Fibroblast of lung (primary cell): ENCODE measurements around the gene NEK1. TPM values are rescaled to one million over a fixed set of nuclear protein-coding genes. Genes with fewer than 3 reads are reported as not detected.
A peak's percentile ranks its signal among the peaks of the same experiment; 100 is the strongest.

Source experiments
- DNase-seq, 2 donors: peaks; one replicate each; pipeline versions ENCODE4 v3.0.0 to v3.0.0-alpha.2; 2010; ENCODE audit warnings: low read depth in 2 of 2
- H2AFZ ChIP-seq: 2 replicates; pipeline ENCODE4 v1.5.1; 2012; ENCODE audit warnings: low read length, control low read depth, inconsistent platforms
- H3K27ac ChIP-seq: 2 replicates; pipeline ENCODE4 v1.5.1; 2011; ENCODE audit warnings: low read length, control low read depth; ENCODE audit not compliant: insufficient read depth
- H3K27me3 ChIP-seq: 2 replicates; pipeline ENCODE4 v1.5.1; 2011; ENCODE audit warnings: mild to moderate bottlenecking, low read length; ENCODE audit not compliant: control insufficient read depth, insufficient read depth
- H3K36me3 ChIP-seq: 2 replicates; pipeline ENCODE4 v1.5.1; 2011; ENCODE audit warnings: low read length; ENCODE audit not compliant: control insufficient read depth, insufficient read depth
- H3K4me1 ChIP-seq: 2 replicates; pipeline ENCODE4 v1.5.1; 2011; ENCODE audit warnings: low read length; ENCODE audit not compliant: control insufficient read depth, insufficient read depth; ENCODE audit errors: extremely low read depth
- H3K4me2 ChIP-seq: 2 replicates; pipeline ENCODE4 v1.5.1; 2011; ENCODE audit warnings: low read length, control low read depth; ENCODE audit not compliant: insufficient read depth; ENCODE audit errors: extremely low read depth
- H3K4me3 ChIP-seq, 4 experiments: fragments of 200-600 bp in 1 of 4; sonication (generic) in 1 of 4; replicated peaks in 1 of 4; 2 replicates each; pipeline ENCODE4 v1.5.1; 2011 to 2016; ENCODE audit warnings: low read length in 4 of 4, low read depth in 3 of 4, mild to moderate bottlenecking in 3 of 4, control low read depth in 2 of 4, inconsistent platforms in 1 of 4, mixed read lengths in 1 of 4; ENCODE audit not compliant: insufficient read depth in 1 of 4; ENCODE audit errors: control extremely low read depth in 1 of 4
- H3K79me2 ChIP-seq: 2 replicates; pipeline ENCODE4 v1.5.1; 2012; ENCODE audit warnings: mild to moderate bottlenecking, low read length, inconsistent platforms; ENCODE audit not compliant: control insufficient read depth, insufficient read depth
- H3K9ac ChIP-seq: 2 replicates; pipeline ENCODE4 v1.5.1; 2011; ENCODE audit warnings: mild to moderate bottlenecking, low read length, control low read depth; ENCODE audit not compliant: insufficient read depth
- H3K9me3 ChIP-seq: 2 replicates; pipeline ENCODE4 v1.5.1; 2012; ENCODE audit warnings: low read depth, low read length; ENCODE audit not compliant: control insufficient read depth, insufficient read depth
- H4K20me1 ChIP-seq: 2 replicates; pipeline ENCODE4 v1.5.1; 2011; ENCODE audit warnings: low read length; ENCODE audit not compliant: control insufficient read depth, insufficient read depth; ENCODE audit errors: extremely low read depth
- CTCF ChIP-seq, 2 donors: IDR thresholded peaks in 1 of 2; conservative IDR thresholded peaks in 1 of 2; 1 replicate in 1 of 2; 2 replicates in 1 of 2; pipeline ENCODE4 v1.5.1; 2011 to 2012; ENCODE audit warnings: low read length in 2 of 2, control low read depth in 1 of 2, inconsistent platforms in 1 of 2, low read depth in 1 of 2, mild to moderate bottlenecking in 1 of 2
- EZH2 ChIP-seq: IDR thresholded peaks from 2 replicates; pipeline ENCODE4 v1.5.1; 2012; ENCODE audit warnings: low read length, control low read depth, mild to moderate bottlenecking; ENCODE audit errors: missing control alignments
- polyA plus RNA-seq, 2 donors: library from polyadenylated mRNA; depleted of rRNA in 1 of 2; stranded (reverse) in 1 of 2; unstranded in 1 of 2; fragments of >200 nt; gene quantifications; 2 replicates each; pipeline ENCODE4 v1.2.1, GENCODE V29; 2011 to 2012; ENCODE audit warnings: missing spikeins in 1 of 2
- total RNA-seq: library from RNA; depleted of rRNA; stranded (reverse); fragments of >200 nt; gene quantifications from 2 replicates; pipeline ENCODE4 v1.2.1, GENCODE V29; 2014

The NEK1 gene
- total and polyA plus RNA-seq, 2 donors (not counting 1 experiment from before 2014, with no cell fraction given) = 8.6 to 17.0 TPM

- Histone ChIP-seq H2AFZ (no peak overlapping the region), H3K36me3 (no peaks in the 10 kb centered on the region)
These were observed 32.4 kb upstream of the NEK1 start for GRCh38 chr4:169644802-169645201.

GRCh38 chr4:169640261-169640870, 28.0 kb upstream of the NEK1 start:
- H3K4me3 ChIP-seq = no peak overlapping the region
- no peaks in the 10 kb centered on the region for H3K9me3 ChIP-seq
- TF ChIP-seq EZH2 (no peak), CTCF (conservative IDR thresholded peaks at IDR 0.05 in 1 of 2, IDR thresholded peaks at IDR 0.05 in 1 of 2; ENCODE audit: low read depth in 1 of 2, low read length in 2 of 2) (no peak)
- DNase-seq = peak; percentile 67 to 92
- H3K4me1 ChIP-seq = peaks cover 12% of the 10 kb centered on the region
- H3K27me3 ChIP-seq = no peaks in the 10 kb centered on the region
- no peaks in the 10 kb centered on the region for H3K79me2 ChIP-seq
- no peaks in the 10 kb centered on the region for H3K36me3 ChIP-seq
- H4K20me1 ChIP-seq = no peaks in the 10 kb centered on the region
- peak overlapping the region; percentile 62 for H3K27ac ChIP-seq
- H3K9ac ChIP-seq = no peak overlapping the region
- no peak overlapping the region for H2AFZ ChIP-seq
- peak overlapping the region; percentile 58 for H3K4me2 ChIP-seq

More at GRCh38 chr4:169644802-169645201, 32.4 kb upstream of the NEK1 start:
- H3K27ac ChIP-seq = no peak overlapping the region
- H3K9me3 ChIP-seq = no peaks in the 10 kb centered on the region
- TF ChIP-seq CTCF (conservative IDR thresholded peaks at IDR 0.05 in 1 of 2, IDR thresholded peaks at IDR 0.05 in 1 of 2; ENCODE audit: low read depth in 1 of 2, low read length in 2 of 2) = no peak
- TF ChIP-seq EZH2 = no peak
- H3K4me1 ChIP-seq = peaks cover 8% of the 10 kb centered on the region
- no peaks in the 10 kb centered on the region for H4K20me1 ChIP-seq
- H3K9ac ChIP-seq = no peak overlapping the region
- no peak for DNase-seq
- no peak overlapping the region for H3K4me2 ChIP-seq
- no peaks in the 10 kb centered on the region for H3K79me2 ChIP-seq
- no peak overlapping the region for H3K4me3 ChIP-seq
- H3K27me3 ChIP-seq = no peaks in the 10 kb centered on the region

- Histone ChIP-seq H3K9ac (no peak overlapping the region), H3K4me3 (no peak overlapping the region), H3K4me1 (peaks cover 5% of the 10 kb centered on the region), H3K36me3 (no peaks in the 10 kb centered on the region), H3K79me2 (peaks cover 5% of the 10 kb centered on the region), H3K9me3 (no peaks in the 10 kb centered on the region), H3K4me2 (no peak overlapping the region), H2AFZ (no peak overlapping the region), H4K20me1 (no peaks in the 10 kb centered on the region), H3K27me3 (no peaks in the 10 kb centered on the region), H3K27ac (no peak overlapping the region)
- no peak for DNase-seq
- TF ChIP-seq EZH2 = no peak
- TF ChIP-seq CTCF (conservative IDR thresholded peaks at IDR 0.05 in 1 of 2, IDR thresholded peaks at IDR 0.05 in 1 of 2; ENCODE audit: low read depth in 1 of 2, low read length in 2 of 2) = no peak
These were observed 22.6 kb upstream of the NEK1 start for GRCh38 chr4:169634975-169635374.
